Measurements from ENCODE around the gene AK6. TPM values are rescaled to one million over a fixed set of nuclear protein-coding genes. Genes with fewer than 3 reads are reported as not detected.
A peak's percentile ranks its signal among the peaks of the same experiment; 100 is the strongest.
"Not testable (repeated sequence)": the region's sequence is repeated elsewhere in the genome, so short reads cannot be mapped to it uniquely, and the experiment has no call there.

Gene AK6
- total and polyA plus RNA-seq, 9 of the 15 experiments (the other 6 are each of a cell fraction or from before 2014, with no cell fraction given), result 84.6 to 669 (median 143) TPM

DNA sequence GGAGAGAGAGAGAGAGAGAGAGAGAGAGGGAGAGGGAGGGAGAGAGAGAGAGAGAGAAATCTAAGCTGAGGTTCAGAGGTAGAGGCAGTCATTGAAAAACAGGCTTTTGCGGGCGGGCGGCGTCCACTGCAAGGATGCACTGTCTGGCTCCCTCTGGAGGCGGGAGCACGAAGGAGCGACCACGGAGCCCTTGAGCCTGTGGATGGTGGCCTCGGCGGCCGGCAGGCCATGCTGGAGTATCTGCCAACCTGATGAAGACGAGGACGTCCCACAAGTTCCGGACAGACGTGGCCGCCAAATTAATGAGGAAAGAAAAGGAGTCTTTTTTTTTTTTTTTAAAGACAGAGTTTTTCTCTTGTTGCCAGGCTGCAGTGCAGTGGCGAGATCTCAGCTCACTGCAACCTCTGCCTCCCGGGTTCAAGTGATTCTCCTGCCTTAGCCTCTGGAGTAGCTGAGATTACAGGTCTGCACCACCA lies 34.5 kb downstream of the AK6 start (continued):
- TF ChIP-seq, protein P1, sequence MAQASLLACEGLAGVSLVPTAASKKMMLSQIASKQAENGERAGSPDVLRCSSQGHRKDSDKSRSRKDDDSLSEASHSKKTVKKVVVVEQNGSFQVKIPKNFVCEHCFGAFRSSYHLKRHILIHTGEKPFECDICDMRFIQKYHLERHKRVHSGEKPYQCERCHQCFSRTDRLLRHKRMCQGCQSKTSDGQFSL (CRISPR knock-in tag; IDR thresholded peaks at IDR 0.05), result 0 out of 2 replicates have a peak, but pooled peaks have one; percentile 23
- TF ChIP-seq, protein P1 (tag; IDR thresholded peaks at IDR 0.05), result no peak
- TF ChIP-seq FOXK2 (conservative IDR thresholded peaks at IDR 0.05 in 1 of 2, IDR thresholded peaks at IDR 0.05 in 1 of 2; ENCODE audit: low read depth in 2 of 2) (0 out of 4 replicates have a peak, but pooled peaks of 1 of the 2 experiments have one; percentile 35), HDAC2 (IDR thresholded peaks at IDR 0.05) (0 out of 2 replicates have a peak, but pooled peaks have one; percentile 26), KDM1A (IDR thresholded peaks at IDR 0.05) (peak; percentile 27 to 77; a peak in 2 of 4 replicates), JUND (IDR thresholded peaks at IDR 0.05; ENCODE audit: borderline replicate concordance, low read depth, low read length) (peak; percentile 36), JUND (tag; IDR thresholded peaks at IDR 0.05; ENCODE audit: borderline replicate concordance, low read depth, low read length) (no peak), NEUROD1 (IDR thresholded peaks at IDR 0.05; ENCODE audit: borderline replicate concordance, low read depth, low read length, partially characterized antibody) (peak; percentile 31), RAD21 (CRISPR knock-in tag; conservative IDR thresholded peaks at IDR 0.05 in 1 of 2, IDR thresholded peaks at IDR 0.05 in 1 of 2) (peak; percentile 48 to 86; a peak in 3 of 4 replicates), ARNT (IDR thresholded peaks at IDR 0.05) (no peak)

DNA sequence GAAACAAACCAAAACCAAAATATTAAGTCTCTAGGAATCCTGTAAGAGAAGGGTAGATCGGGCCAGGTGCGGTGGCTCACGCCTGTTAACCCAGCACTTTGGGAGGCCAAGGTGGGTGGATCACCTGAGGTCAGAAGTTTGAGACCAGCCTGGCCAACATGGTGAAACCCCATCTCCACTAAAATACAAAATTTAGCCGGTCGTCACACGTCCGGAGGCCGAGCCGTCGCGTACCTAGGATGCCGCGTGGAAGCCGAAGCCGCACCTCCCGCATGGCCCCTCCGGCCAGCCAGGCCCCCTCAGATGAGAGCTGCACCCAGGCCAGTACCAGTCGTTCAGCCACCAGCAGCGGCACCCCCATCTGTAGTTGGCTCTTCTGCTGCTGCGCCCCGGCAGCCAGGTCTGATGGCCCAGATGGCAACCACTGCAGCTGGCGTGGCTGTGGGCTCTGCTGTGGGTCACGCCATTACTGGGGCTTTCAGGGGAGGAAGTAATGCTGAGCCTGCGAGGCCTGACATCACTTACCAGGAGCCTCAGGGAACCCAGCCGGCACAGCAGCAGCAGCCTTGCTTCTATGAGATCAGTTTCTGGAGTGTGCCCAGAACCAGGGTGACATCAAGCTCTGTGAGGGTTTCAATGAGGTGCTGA lies 35.5 kb downstream of the AK6 start:
- 89% methylated on average over 18 of the region's 25 CpGs for WGBS (ENCODE audit: insufficient coverage, low coverage, missing lambda C conversion rate)
- DNase-seq (ENCODE audit: extremely low read depth in 1 of 4, low spot score in 3 of 4); H3K4me2 ChIP-seq (ENCODE audit: insufficient read depth, low read length); ATAC-seq; H4K20me1 ChIP-seq (replicated peaks; ENCODE audit: control insufficient read depth, insufficient read depth, low read length); H3K9me3 ChIP-seq (replicated peaks; ENCODE audit: control insufficient read depth, insufficient read depth, low read depth, low read length); CTCF ChIA-PET (ENCODE audit: low intra/inter-chr PET ratio); H3K27ac ChIP-seq (ENCODE audit: extremely low read depth, low read depth, low read length); in situ Hi-C loops (cut with MboI); H2AFZ ChIP-seq (ENCODE audit: low read depth, low read length); H3K36me3 ChIP-seq (ENCODE audit: control insufficient read depth, insufficient read depth, low read length); H3K4me3 ChIP-seq; H3K9ac ChIP-seq (ENCODE audit: insufficient read depth in 1 of 2, low read depth in 2 of 2, low read length in 2 of 2); BruUV-seq (replicated peaks); FAIRE-seq; H3K27me3 ChIP-seq (ENCODE audit: control insufficient read depth in 2 of 2, insufficient read depth in 2 of 2, low read length in 2 of 2); H3K9me1 ChIP-seq (ENCODE audit: control insufficient read depth, insufficient read depth, low read length): not testable (repeated sequence)
- intact Hi-C loops (cut with micrococcal nuclease), result loop anchor here (1.0 to 10.0 kb wide), 3 partner anchors 67 to 309 kb away; no protein-coding TSS in a partner anchor
- Histone ChIP-seq H3K79me2 (ENCODE audit: control insufficient read depth, insufficient read depth, low read length) (peaks cover 14% of the 10 kb centered on the region; the same call in 2 of the 3 replicates), H3K4me1 (replicated peaks in 1 of 2; ENCODE audit: control insufficient read depth in 2 of 2, insufficient read depth in 2 of 2, low read length in 2 of 2) (peaks cover 7 to 33% of the 10 kb centered on the region in 2 experiments; a peak in 4 of 5 replicates)
- POLR2A ChIA-PET, result interaction anchor here (1.1 kb wide), 1 partner anchor 8 kb away, joined by 3 read pairs; no protein-coding TSS in a partner anchor

Measured in K562 (cell line).